HG02938 (cell line): ENCODE results near the gene DDX10.
A peak's percentile ranks its signal among the peaks of the same experiment; 100 is the strongest.
"Not testable (repeated sequence)": the region's sequence is repeated elsewhere in the genome, so short reads cannot be mapped to it uniquely, and the experiment has no call there.

Source experiments
- ATAC-seq: cut with Tn5 transposase; IDR thresholded peaks from one replicate; pipeline ENCODE4 v1.9.1; 2021; ENCODE audit warnings: mild to moderate bottlenecking, moderate library complexity; ENCODE audit not compliant: unreplicated experiment

The DDX10 gene

DNA sequence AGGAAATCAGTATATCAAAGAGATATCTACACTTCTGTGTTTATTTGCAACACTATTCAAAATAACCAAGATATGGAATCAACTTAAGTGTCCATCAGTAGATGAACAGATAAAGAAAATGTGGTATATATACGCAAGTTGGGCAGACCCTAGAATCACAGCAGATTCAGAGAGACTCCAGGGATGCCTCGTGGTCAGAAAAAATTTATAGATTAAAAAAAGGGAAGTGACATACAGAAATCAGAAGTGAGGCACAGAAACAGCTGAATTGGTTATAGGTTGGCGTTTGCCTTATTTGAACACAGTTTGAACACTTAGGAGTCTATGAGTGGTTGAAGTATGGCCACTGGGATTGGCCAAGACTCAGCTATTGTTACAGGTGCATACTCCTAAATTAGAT, 10.8 kb upstream of the DDX10 start:
- not testable (repeated sequence) for ATAC-seq

DNA sequence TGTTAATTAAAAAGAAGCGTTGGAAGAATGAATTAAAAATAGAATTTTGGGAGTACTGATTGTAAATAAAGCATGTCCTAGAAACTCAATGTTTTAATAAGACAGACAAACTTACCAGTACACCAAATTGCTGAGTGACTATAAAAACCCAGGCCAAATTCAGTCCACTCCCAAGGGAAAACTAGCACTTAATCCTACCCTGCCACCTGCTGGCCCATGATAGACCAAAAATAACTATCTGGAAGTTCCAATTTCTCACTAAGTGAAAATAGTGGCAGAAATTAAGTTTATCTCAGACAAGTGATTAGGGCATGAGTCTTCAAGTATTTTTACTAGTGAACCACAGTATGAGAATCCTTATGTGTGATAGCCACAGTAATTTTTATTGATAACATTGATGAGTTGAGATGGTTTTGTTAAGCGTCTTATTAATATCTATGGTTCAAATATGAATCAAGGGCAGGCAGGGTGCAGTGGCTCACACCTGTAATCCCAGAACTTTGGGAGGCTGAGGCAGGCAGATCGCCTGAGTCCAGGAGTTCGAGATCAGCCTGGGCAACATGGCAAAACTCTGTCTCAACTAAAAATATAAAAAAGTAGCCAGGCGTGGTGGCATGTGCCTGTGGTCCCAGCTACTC, 9.8 kb upstream of the DDX10 start:
- no peak for ATAC-seq

DNA sequence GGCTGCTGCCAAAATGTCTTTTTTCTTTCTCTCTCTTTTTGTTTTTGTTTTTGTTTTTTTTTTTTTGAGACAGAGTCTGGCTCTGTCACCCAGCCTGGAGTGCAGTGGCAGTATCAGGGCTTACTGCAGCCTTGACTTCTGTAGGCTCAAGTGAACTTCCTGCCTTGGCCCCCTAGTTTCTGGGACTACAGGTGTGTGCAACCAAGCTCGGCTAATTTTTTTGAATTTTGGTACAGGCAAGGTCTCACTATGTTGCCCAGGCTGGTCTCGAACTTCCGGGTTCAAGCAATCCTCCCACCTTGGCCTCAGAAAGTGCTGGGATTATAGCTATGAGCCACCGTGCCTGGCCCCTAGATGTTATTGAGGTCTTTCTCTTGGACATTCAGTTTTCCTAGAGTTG, 2.2 kb upstream of the DDX10 start:
- ATAC-seq: peak; percentile 21

DNA sequence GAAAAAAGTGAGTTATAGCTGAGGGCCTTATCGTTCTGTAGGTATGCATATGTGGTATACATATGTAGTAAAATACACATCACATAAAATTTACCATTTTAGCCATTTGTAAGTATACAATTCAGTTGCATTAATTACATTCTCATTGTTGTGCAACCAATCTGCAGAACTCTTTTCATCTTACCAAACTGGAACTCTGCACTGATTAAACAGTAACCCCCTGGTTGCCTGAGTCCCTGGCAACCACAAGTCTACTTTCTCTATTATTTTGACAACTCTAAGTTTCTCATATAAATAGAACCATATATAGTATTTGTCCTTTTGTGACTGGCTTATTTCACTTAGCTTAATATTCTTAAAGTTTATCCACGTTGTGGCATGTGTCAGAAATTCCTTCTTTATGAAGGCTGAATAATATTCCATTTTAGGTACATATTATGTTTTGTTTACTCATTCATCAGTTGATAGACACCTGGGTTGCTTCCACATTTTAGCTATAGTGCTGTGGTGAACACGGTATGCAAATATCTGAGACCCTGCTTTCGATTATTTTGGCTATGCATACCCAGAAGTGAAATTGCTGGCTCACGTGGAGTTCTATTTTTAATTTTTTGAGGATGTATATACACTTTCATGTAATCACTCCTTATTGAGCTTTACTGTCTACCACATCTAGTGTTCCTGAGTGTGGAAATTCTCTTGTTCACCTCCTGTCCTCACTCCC, 1.6 kb upstream of the DDX10 start:
- peak; percentile 70 for ATAC-seq

DNA sequence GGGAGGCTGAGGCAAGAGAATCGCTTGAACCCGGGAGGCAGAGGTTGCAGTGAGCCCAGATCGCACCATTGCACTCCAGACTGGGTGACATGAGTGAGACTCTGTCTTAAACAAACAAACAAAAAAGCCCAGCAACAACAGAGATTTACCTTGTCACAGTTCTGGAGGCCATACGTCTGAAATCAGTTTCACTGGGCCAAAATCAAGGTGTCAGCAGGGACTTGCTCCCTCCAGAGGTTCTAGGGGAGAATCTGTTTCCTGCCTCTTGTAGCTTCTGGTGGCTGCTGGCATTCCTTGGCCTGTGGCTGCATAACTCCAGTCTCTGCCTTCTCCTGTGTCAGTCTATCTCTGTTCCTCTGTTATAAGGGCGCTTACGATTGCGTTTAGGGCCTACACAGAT, 1.5 kb downstream of the DDX10 start:
- no peak for ATAC-seq

DNA sequence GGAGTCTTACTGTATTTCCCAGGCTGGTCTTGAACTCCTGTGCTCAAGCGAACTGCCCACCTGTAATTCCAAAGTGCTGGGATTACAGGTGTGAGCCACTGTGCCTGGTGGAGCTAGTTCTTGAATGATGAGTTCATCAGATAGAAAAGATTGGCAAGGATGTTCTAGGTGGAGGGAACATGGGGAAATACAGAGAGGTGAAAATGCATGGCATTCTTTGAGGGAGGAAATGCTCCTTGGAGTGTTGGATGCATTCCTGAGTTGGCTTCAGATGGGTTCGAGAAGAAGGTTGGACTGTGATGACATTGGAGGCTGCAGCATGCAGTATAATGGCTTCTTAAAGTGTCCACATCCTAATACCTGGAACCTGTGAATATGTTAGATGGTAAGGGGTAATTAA, 4.4 kb downstream of the DDX10 start:
- ATAC-seq: no peak

DNA sequence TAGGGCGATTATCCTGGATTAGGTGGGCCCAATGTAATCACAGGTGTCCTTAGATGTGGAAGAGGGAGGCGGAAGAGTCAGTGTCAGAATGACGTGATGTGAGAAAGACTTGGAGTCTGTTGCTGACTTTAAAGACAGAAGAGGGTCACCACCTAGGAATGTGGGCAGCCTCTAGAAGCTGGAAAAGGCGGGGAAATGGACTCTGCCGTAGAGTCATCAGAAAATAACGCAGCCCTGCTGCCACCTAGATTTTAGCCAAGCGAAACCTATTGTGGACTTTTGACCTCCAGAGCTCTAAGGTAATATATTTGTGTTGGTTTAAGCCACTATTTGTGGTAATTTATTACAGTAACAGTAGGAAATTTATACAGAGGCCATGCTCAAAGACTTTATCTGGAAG, 4.8 kb downstream of the DDX10 start:
- no peak for ATAC-seq

DNA sequence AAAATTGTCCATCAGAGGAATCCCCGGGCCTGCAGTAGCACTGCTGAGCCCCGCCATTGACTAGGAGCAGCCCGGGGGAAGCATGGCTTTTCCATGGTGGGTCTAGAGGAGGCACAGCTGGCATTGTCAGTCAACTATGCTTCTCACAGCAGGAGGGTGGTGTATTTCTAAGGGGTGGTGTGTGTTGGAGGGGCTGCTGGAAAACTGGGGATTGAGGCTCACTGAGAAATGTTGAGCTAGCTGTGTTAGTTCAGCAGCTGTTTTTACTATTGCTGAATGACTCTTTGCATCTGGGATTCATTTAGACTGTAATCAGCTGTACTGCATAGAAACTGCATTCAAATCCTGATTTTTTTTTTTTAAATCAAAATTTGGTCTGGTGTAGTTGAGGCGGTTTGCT, 5.6 kb downstream of the DDX10 start:
- no peak for ATAC-seq

DNA sequence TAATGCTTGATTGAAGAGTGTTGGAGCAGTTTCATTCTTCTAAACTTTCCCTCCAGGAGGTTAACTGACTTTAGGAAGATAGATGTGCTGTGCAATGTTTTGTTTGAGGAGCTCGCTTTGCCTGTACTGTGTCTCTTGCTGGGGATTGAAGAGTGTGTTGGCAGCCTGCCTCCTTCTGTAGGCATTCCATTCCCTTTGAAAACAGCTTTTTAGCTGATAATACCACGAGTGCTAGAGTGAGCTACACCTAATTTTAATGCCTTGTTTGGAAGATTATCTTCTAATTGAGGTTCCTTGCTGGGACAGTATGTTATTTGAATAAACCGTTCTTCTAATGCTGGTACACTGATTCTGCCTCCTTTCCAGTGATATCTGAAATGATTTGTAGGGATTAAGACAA, 7.2 kb downstream of the DDX10 start:
- ATAC-seq: no peak

DNA sequence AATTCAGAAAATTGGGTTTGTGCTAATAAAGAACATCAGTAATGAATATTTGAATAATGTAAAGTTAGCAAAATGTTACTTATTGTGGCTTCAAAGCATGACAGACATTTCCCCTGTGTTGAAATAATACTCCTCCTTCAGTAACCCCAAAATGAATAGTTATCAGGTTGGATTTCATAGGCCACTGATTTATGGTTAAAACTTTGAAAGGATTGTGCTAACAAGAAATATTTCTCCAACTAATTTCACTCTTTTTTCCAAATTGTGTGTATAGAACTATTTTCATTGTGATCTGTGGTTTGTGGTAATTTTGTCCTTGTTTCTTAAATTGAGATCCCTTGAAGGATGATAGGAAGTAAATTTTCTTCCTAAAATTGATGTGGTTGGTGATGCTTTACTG, 7.9 kb downstream of the DDX10 start:
- no peak for ATAC-seq

DNA sequence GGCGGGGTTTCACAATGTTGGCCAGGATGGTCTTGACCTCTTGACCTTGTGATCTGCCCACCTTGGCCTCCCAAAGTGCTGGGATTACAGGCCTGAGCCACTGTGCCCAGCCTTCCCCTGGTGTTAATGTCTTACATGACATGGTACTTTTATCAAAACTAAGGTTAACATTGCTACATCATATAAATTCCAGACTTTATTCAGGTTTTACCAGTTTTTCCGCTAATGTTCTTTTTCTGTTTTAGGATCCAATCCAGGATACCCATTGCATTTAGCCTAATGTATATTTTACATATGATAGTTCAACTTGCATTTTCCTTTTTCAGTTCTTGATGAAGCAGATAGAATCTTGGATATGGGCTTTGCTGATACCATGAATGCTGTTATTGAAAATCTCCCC, 14.2 kb downstream of the DDX10 start:
- ATAC-seq: no peak

DNA sequence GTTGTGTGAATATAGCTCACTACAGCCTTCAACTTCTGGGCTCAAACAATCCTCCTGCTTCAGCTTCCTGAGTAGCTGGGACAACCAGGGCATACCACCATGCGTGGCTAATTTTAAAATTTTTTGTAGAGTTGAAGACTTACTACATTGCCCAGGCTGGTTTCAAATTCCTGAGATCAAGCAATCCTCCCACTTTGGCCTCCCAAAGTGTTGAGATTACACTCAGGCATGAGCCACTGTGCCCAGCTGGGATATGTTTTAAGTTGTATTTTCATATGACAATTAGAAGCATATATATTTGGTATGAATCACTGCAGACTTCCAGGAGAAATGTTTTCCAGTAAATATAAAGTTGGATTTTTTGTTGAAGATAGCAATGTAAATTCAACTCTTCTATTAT, 15.4 kb downstream of the DDX10 start:
- no peak for ATAC-seq

DNA sequence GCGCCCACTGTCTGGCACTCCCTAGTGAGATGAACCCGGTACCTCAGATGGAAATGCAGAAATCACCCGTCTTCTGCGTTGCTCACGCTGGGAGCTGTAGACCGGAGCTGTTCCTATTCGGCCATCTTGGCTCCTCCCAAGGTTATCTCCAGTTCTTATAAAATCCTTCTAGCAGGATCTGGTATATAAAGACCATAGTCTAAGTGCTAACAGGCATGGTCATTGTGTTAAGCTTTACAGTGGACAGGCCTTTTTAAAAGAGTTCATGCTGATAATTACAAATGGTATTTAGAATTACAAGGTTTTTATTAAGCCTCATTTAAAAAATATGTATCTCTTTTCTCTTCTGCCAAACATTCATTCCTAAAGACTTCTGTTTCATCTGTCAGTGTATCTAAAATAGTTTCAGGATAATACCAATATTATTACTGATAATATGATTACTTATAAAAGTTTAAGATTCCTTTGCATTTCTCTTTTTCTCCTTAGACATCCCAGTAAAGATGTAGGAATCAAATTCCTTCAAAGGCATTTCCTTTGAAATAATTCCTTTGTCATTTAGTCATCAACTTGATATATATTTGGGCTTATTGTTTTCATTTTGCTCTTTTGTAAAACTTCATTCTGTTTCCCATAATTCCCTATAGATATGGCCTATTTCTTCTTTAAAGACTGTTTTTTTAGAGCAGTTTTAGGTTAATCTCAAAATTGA, 20.7 kb downstream of the DDX10 start:
- ATAC-seq: no peak

DNA sequence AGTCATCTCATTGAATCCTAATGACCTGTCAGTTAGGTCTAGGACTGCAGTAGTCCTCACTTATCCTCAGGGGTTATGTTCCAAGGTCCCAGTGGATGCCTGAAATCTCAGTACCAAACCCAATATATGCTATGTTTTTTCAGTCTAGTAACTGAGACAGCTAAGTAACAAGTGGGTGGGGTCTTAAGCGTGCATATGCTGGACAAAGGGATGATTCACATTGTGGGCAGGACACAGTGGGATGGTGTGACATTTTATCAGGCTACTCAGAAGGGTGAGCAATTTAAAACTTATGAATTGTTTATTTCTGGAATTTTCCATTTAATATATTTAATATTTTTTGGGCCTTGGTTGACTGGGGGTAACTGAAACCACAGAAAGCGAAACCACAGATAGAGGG, 29.0 kb downstream of the DDX10 start:
- ATAC-seq: no peak

DNA sequence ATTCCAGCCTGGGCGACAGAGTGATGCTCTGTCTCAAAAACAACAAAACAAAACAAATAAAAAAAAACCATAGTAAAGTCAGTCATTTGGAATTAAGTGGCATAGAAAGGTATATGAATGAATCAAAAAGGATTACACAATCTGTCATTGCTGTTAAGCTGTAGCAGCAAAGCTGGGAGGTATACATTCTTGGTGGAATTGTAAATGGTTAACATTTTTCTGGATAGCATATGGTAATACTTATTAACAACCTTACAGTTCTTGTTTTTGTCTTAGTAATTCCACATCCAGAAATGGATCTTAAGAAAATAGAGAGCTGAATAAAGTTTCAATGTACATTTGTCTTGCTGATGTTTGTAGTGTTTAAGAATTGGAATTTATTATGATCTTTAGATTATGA, 30.0 kb downstream of the DDX10 start:
- no peak for ATAC-seq

DNA sequence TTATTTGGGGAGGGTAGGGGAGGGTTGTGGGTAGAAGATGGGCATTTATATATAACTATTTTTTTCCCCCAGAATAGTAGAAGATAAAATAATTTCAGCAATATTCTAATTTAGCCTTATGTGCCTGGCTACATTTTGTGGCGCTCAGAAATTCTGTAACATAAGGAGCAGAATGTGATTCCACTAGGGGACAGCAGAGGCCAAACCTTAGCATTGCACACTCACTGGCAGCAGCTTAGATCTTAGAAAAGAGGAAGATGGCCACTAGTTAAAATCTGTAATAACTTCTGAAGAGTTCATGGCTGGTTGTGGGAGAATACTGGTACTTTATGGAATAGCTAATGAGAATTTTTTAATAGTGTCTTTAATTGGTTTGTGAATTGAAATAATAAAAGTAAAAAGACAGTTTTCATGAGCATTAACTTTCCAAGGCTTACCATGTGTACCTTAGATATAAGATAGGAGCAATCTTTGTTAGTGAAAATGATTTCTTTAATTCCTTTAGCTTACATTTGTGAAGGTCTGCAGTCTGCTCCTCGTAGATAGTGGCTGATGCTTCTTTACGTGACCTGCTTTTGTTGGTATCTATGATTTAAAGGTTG, 33.1 kb downstream of the DDX10 start:
- peak; percentile 79 for ATAC-seq

DNA sequence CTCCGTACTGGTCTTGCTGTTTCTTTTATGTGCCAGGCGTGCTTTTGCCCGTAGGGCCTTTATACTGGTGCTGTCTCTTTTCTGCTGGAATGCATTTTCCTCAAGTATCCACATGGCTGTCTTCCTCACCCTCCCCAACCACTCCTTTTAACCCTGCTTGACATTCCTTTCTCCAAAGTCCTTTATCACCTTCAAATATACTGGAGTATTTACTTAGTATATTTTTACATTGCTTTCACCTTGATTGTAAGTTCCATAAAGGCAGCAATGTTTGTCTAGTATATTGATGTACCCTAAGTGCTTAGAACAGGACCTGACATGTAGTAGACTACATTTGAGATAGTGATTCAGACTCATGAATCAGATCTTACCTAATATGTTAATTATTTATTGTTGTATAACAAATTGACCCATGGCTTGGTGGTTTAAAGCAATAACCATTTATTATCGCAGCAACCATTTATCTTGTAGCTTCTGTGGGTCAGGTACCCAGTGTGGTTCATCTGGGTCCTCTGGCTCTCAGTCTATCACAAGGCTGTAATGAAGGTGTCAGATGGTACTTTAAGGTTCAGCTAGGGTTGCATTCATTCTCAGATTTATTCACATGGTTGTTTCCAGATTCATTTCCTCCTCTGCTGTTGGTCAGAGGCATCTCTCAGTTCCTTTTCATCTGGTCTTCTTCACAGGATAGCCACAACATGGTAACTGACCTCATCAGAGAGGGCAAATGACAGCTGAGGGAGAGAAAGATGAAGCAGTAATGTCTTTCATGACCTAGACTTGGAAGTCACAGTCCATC, 34.2 kb downstream of the DDX10 start:
- peak; percentile 83 for ATAC-seq

DNA sequence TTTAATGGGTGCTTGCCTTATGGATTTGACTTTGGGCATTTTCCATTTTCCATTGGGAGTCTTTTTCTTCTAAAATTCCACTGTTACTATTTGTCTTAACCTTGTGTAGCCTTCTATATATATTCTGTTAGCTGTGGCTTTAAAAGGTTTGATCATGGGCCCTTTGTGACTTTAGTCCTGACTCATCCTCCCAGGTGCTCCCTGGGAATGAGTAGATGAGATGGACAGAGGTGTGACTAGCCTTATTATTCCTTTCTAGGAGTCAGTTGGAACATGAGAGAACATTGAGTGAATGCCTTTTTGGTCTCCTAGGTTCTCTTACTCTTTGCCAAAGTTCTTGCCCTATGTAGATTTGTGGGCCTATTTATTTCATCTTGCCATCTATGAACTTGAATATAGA, 39.0 kb downstream of the DDX10 start:
- ATAC-seq: no peak

DNA sequence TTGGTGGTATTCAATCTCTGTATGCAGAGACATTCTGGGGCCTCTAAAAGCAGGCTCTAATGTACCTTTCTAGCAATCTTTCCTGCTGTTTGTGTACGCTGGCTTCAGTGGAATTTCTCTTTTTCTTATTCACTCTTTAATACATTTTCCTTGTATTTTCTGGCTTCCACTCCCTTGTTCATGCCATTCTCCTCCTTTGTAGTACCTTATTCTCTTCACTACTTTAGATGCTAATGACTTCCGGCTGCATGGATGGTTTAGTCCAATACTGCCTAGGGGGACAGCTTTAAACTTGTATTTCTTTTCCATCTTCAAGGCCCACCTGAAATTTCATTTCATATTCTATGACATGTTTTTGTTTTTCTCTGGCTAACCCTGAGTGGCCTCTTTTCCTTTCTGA, 40.2 kb downstream of the DDX10 start:
- no peak for ATAC-seq

DNA sequence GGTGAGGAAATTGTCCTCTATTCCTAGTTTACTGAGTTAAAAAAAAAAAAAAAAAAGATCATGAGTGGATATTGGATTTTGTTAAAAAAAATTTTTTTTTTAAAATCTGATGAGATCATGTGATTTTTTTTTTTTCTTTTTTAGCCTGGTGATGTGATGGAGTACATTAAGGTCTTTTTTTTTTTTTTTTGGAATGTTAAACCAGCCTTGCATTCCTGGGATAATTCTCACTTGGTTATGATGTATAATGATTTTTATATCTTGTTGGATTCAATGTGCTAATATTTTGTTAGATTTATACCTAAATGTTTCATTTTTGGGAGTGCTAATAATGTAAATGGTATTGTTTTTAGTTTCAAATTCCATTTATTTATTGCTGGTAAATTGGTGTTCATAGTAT, 43.3 kb downstream of the DDX10 start:
- ATAC-seq: no peak

DNA sequence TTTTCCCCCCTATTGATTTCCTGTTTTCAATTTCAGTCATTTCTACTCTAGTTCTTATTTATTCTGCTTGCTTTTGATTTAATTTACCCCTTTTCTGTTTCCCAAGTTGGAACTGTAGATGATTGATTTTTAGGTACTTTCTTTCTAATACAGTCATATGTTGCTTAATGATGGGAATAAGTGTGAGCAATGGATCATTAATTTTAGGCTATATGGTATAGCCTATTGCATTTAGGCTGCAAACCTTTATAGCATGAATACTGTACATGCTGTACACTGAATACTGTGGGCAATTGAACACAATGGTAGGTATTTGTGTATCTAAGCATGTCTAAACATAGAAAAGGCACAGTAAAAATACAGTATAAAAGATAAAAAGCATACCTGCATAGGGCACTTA, 44.9 kb downstream of the DDX10 start:
- ATAC-seq: no peak
